GM21529 (cell line): ENCODE measurements around the gene MEP1B.
"Not testable (repeated sequence)": the region's sequence is repeated elsewhere in the genome, so short reads cannot be mapped to it uniquely, and the experiment has no call there.

ENCODE experiments used
- ATAC-seq: cut with Tn5 transposase; IDR thresholded peaks from one replicate; pipeline ENCODE4 v1.9.1; 2021; ENCODE audit not compliant: unreplicated experiment

The MEP1B gene

GRCh38 chr18:32189790-32190189, at the start of gene MEP1B:
Gene MEP1B, plus strand, starts transcription at chr18:32190039. Its CDS starts 32 bp downstream, at chr18:32190071.
- ATAC-seq = no peak

GRCh38 chr18:32148185-32148870, 41.5 kb upstream of the MEP1B start:
- no peak for ATAC-seq

GRCh38 chr18:32152705-32153448, 37.0 kb upstream of the MEP1B start:
- peak; percentile 93 for ATAC-seq

GRCh38 chr18:32156855-32157254, 33.0 kb upstream of the MEP1B start:
- ATAC-seq = no peak

- no peak for ATAC-seq
These were observed 32.3 kb upstream of the MEP1B start for GRCh38 chr18:32157580-32157979.

GRCh38 chr18:32158108-32158624, 31.7 kb upstream of the MEP1B start:
- ATAC-seq = peak; percentile 90

GRCh38 chr18:32158631-32159030, 31.2 kb upstream of the MEP1B start:
- ATAC-seq = not testable (repeated sequence)

- no peak for ATAC-seq
These were observed 29.3 kb upstream of the MEP1B start for GRCh38 chr18:32160547-32160946.

GRCh38 chr18:32167980-32168730, 21.7 kb upstream of the MEP1B start:
- ATAC-seq = no peak

GRCh38 chr18:32173654-32174053, 16.2 kb upstream of the MEP1B start:
- no peak for ATAC-seq

- no peak for ATAC-seq
These were observed 15.1 kb upstream of the MEP1B start for GRCh38 chr18:32174719-32175118.

GRCh38 chr18:32175265-32175664, 14.6 kb upstream of the MEP1B start:
- ATAC-seq = no peak

- ATAC-seq = not testable (repeated sequence)
These were observed 13.1 kb upstream of the MEP1B start for GRCh38 chr18:32176745-32177144.

GRCh38 chr18:32177530-32177929, 12.3 kb upstream of the MEP1B start:
- no peak for ATAC-seq

GRCh38 chr18:32183503-32183902, 6.3 kb upstream of the MEP1B start:
- no peak for ATAC-seq

GRCh38 chr18:32190209-32190608, 370 bp downstream of the MEP1B start:
- no peak for ATAC-seq

- ATAC-seq = no peak
These were observed 6.3 kb downstream of the MEP1B start for GRCh38 chr18:32195881-32196815.

GRCh38 chr18:32200766-32201165, 10.9 kb downstream of the MEP1B start:
- ATAC-seq = no peak

GRCh38 chr18:32201948-32202672, 12.3 kb downstream of the MEP1B start:
- no peak for ATAC-seq

GRCh38 chr18:32208023-32208422, 18.2 kb downstream of the MEP1B start:
- ATAC-seq = no peak
